HepG2 (cell line): Measurements from ENCODE around the gene COMMD9. TPM values are rescaled to one million over a fixed set of nuclear protein-coding genes. Genes with fewer than 3 reads are reported as not detected.

Experiments used
- ATAC-seq: fragments of 200-7000 bp; cut with Tn5 transposase; 3 replicates; pipeline ENCODE4 v1.9.1; 2020; ENCODE audit warnings: mild to moderate bottlenecking, moderate library complexity
- BruUV-seq: library from RNA; stranded (reverse); fragments of 400-500 nt; replicated peaks from 2 replicates; lab custom pipeline; 2021; lab: Mats Ljungman, UMichigan
- CTCF ChIA-PET: fragments of 300-600 bp; formaldehyde crosslinking; extraction: SDS; loops from one replicate; lab custom pipeline; 2021; ENCODE audit warnings: low total read pairs, inconsistent platforms, low intra/inter-chr PET ratio; lab: Yijun Ruan, JAX
- POLR2A ChIA-PET: fragments of 350-600 bp; sonication (Branson Sonifier 250); formaldehyde crosslinking; loops from one replicate; lab custom pipeline; 2020; ENCODE audit warnings: antibody characterized with exemption, inconsistent platforms; lab: Yijun Ruan, JAX
- DNase-seq: peaks from one replicate; pipeline ENCODE4 v3.0.0-alpha.2; 2015; ENCODE audit warnings: low spot score
- FAIRE-seq: peaks from 3 replicates; lab custom pipeline; 2011; peaks lifted over from hg19 to GRCh38; lab: Jason Lieb, UNC
- H2AFZ ChIP-seq: one replicate; pipeline ENCODE4 v1.6.1; 2011; ENCODE audit warnings: low read length, inconsistent platforms
- H3K27ac ChIP-seq: fragments of 300-600 bp; 3 replicates; pipeline ENCODE4 v1.8.0; 2011; ENCODE audit warnings: mixed run types, mild to moderate bottlenecking, mixed read lengths, low read length, inconsistent platforms; ENCODE audit not compliant: insufficient read depth; ENCODE audit errors: extremely low read length
- H3K27me3 ChIP-seq, 2 experiments: fragments of 200-600 bp in 1 of 2; 2 replicates in 1 of 2; 3 replicates in 1 of 2; pipeline versions ENCODE4 v1.6.0 to v1.8.0; 2011; ENCODE audit warnings: low read length in 2 of 2, mild to moderate bottlenecking in 2 of 2, moderate library complexity in 2 of 2, inconsistent platforms in 1 of 2; ENCODE audit not compliant: insufficient read depth in 2 of 2, control insufficient read depth in 1 of 2
- H3K36me3 ChIP-seq, 2 experiments: fragments of 200-600 bp in 1 of 2; replicated peaks in 1 of 2; 2 replicates in 1 of 2; 3 replicates in 1 of 2; pipeline versions ENCODE4 v1.5.1 to v1.8.0; 2011; ENCODE audit warnings: low read length in 2 of 2, inconsistent platforms in 1 of 2; ENCODE audit not compliant: insufficient read depth in 2 of 2, control insufficient read depth in 1 of 2
- H3K4me1 ChIP-seq: 2 replicates; pipeline ENCODE4 v1.5.1; 2012; ENCODE audit warnings: low read length, inconsistent platforms; ENCODE audit not compliant: insufficient read depth
- H3K4me2 ChIP-seq: 2 replicates; pipeline ENCODE4 v1.6.0; 2011; ENCODE audit warnings: low read depth, low read length, inconsistent platforms
- H3K4me3 ChIP-seq, 3 experiments: fragments of 200-600 bp in 1 of 3; sonication (generic), shearing (Covaris generic) in 1 of 3; replicated peaks in 1 of 3; 2 replicates each; pipeline ENCODE4 v1.5.1; 2011 to 2016; ENCODE audit warnings: low read length in 3 of 3, inconsistent platforms in 2 of 3, low read depth in 2 of 3, mild to moderate bottlenecking in 2 of 3, control low read depth in 1 of 3, mixed read lengths in 1 of 3; ENCODE audit not compliant: insufficient read depth in 1 of 3
- H3K79me2 ChIP-seq: one replicate; pipeline ENCODE4 v1.6.1; 2011; ENCODE audit warnings: low read length, inconsistent platforms; ENCODE audit not compliant: insufficient read depth
- H3K9ac ChIP-seq: 2 replicates; pipeline ENCODE4 v1.6.0; 2011; ENCODE audit warnings: mild to moderate bottlenecking, low read depth, low read length, inconsistent platforms; ENCODE audit not compliant: insufficient read depth
- H3K9me3 ChIP-seq: 2 replicates; pipeline ENCODE4 v1.5.1; 2012; ENCODE audit warnings: mild to moderate bottlenecking, low read length
- H4K20me1 ChIP-seq: 2 replicates; pipeline ENCODE4 v1.6.0; 2011; ENCODE audit warnings: inconsistent platforms, mild to moderate bottlenecking, low read length, moderate library complexity; ENCODE audit not compliant: insufficient read depth
- AHR ChIP-seq: IDR thresholded peaks from 2 replicates; pipeline ENCODE4 v1.6.1; 2018; ENCODE audit warnings: missing genetic modification reagents, missing compliant biosample characterization
- AKAP8 ChIP-seq: sonication (generic); formaldehyde crosslinking; IDR thresholded peaks from 2 replicates; pipeline ENCODE4 v1.5.1; 2020; ENCODE audit warnings: mild to moderate bottlenecking, missing genetic modification reagents
- ATF2 ChIP-seq: sonication (generic); formaldehyde crosslinking; IDR thresholded peaks from 2 replicates; pipeline ENCODE4 v1.4.0; 2020; ENCODE audit warnings: missing genetic modification reagents
- GLMP ChIP-seq: sonication (generic); formaldehyde crosslinking; IDR thresholded peaks from 2 replicates; pipeline ENCODE4 v1.9.0; 2021; ENCODE audit warnings: missing genetic modification reagents, mild to moderate bottlenecking, borderline replicate concordance
- HNRNPH1 ChIP-seq: fragments of 200-400 bp; formaldehyde crosslinking; optimal IDR thresholded peaks from 2 replicates; pipeline ENCODE3; 2017; ENCODE audit warnings: mild to moderate bottlenecking, low read depth, low read length
- NFRKB ChIP-seq: fragments of 450-650 bp; IDR thresholded peaks from 2 replicates; pipeline ENCODE4 v1.6.1; 2017
- NR1H2 ChIP-seq: sonication (generic); formaldehyde crosslinking; IDR thresholded peaks from 2 replicates; pipeline ENCODE4 v1.8.1; 2022; ENCODE audit warnings: low read depth, missing genetic modification reagents, borderline replicate concordance
- RARA ChIP-seq: IDR thresholded peaks from 2 replicates; pipeline ENCODE4 v1.6.1; 2016; ENCODE audit warnings: missing genetic modification reagents, missing compliant biosample characterization
- SMARCC2 ChIP-seq: fragments of 450-650 bp; IDR thresholded peaks from 2 replicates; pipeline ENCODE4 v1.6.1; 2017; ENCODE audit warnings: antibody characterized with exemption, mild to moderate bottlenecking
- SPEN ChIP-seq: sonication (generic); formaldehyde crosslinking; IDR thresholded peaks from 2 replicates; pipeline ENCODE4 v1.5.1; 2020; ENCODE audit warnings: low read depth, mild to moderate bottlenecking, missing genetic modification reagents
- ZFP62 ChIP-seq: sonication (generic); formaldehyde crosslinking; IDR thresholded peaks from 2 replicates; pipeline ENCODE4 v1.4.0; 2020; ENCODE audit warnings: missing genetic modification reagents
- ZNF101 ChIP-seq: sonication (generic); formaldehyde crosslinking; IDR thresholded peaks from 2 replicates; pipeline ENCODE4 v1.4.0; 2020; ENCODE audit warnings: mild to moderate bottlenecking, low read depth, missing genetic modification reagents, borderline replicate concordance
- ZNF260 ChIP-seq: sonication (generic); formaldehyde crosslinking; IDR thresholded peaks from 2 replicates; pipeline ENCODE4 v1.4.0; 2020; ENCODE audit warnings: missing genetic modification reagents, low read depth, mild to moderate bottlenecking, borderline replicate concordance
- ZNF484 ChIP-seq: sonication (generic); formaldehyde crosslinking; IDR thresholded peaks from 2 replicates; pipeline ENCODE4 v1.5.1; 2020; ENCODE audit warnings: mild to moderate bottlenecking, low read depth, missing genetic modification reagents, borderline replicate concordance
- ZNF709 ChIP-seq: sonication (generic); formaldehyde crosslinking; IDR thresholded peaks from 2 replicates; pipeline ENCODE4 v1.5.0; 2020; ENCODE audit warnings: mild to moderate bottlenecking, missing genetic modification reagents
- ZNF800 ChIP-seq: sonication (generic); formaldehyde crosslinking; IDR thresholded peaks from 2 replicates; pipeline ENCODE4 v1.4.0; 2020; ENCODE audit warnings: missing genetic modification reagents
- WGBS: methylation state at CpG from one replicate; pipeline ENCODE4 v1.1.6; 2017; ENCODE audit warnings: low lambda C conversion rate; 5-methylcytosine and 5-hydroxymethylcytosine counted together
- in situ Hi-C: cut with HindIII; loops from 2 replicates; pipeline ENCODE4 v1.10.0; 2017; ENCODE audit warnings: low pct_unique_long_range_greater_than_20kb; ENCODE audit not compliant: extremely low pct_ligation_motif_present
- intact Hi-C: fragments of 100-400 bp; cut with micrococcal nuclease; formaldehyde crosslinking; loops from one replicate; pipeline ENCODE4 v1.10.0; 2022; ENCODE audit not compliant: unreplicated experiment
- polyA plus RNA-seq, 8 experiments: library from polyadenylated mRNA; depleted of rRNA in 3 of 8; stranded (reverse) in 7 of 8; unstranded in 1 of 8; fragments of >200 nt; fragmentation: Illumina TruSeq in 4 of 8; extraction: Trizol in 4 of 8; gene quantifications; 2 replicates each; pipeline versions ENCODE4 v1.2.1 to v1.2.3, GENCODE V29; 2011 to 2016; ENCODE audit warnings: low read depth in 4 of 8, missing spikeins in 1 of 8, mixed read lengths in 1 of 8; ENCODE audit not compliant: insufficient read depth in 1 of 8
- total RNA-seq, 5 experiments: library from RNA; depleted of rRNA; stranded (reverse); fragments of >200 nt; fragmentation: Illumina TruSeq; extraction: Trizol; gene quantifications; 2 replicates each; pipeline ENCODE4 v1.2.3, GENCODE V29; 2016; ENCODE audit warnings: low read depth in 1 of 5

The COMMD9 gene
- total and polyA plus RNA-seq, 2 of the 13 experiments (the other 11 are each of a cell fraction or from before 2014, with no cell fraction given) = 47.3 to 76.7 TPM

- no TSS peak for BruUV-seq
- Histone ChIP-seq H2AFZ (no peak overlapping the region), H3K4me3 (no peak overlapping the region), H3K9ac (no peak overlapping the region), H3K4me2 (no peak overlapping the region), H3K9me3 (no peaks in the 10 kb centered on the region), H4K20me1 (no peaks in the 10 kb centered on the region), H3K27ac (no peak overlapping the region), H3K36me3 (no peaks in the 10 kb centered on the region), H3K79me2 (no peaks in the 10 kb centered on the region), H3K4me1 (no peaks in the 10 kb centered on the region), H3K27me3 (no peaks in the 10 kb centered on the region)
- FAIRE-seq (no peak), ATAC-seq (no peak), DNase-seq (no peak)
- CTCF ChIA-PET = no interaction called here
- POLR2A ChIA-PET = no interaction called here
- in situ Hi-C loops (no loop called here), intact Hi-C loops (no loop called here)
- WGBS = 39% methylated on average over 3 of the region's 3 CpGs
- no peak for TF ChIP-seq GLMP
- no peak for TF ChIP-seq ZNF484
- no peak for TF ChIP-seq NR1H2 (CRISPR knock-in tag)
- no peak for TF ChIP-seq ATF2 (CRISPR knock-in tag)
- no peak for TF ChIP-seq AKAP8 (CRISPR knock-in tag)
- TF ChIP-seq HNRNPH1 = no peak
- no peak for TF ChIP-seq ZNF800 (CRISPR knock-in tag)
- no peak for TF ChIP-seq ZNF260 (CRISPR knock-in tag)
- TF ChIP-seq SPEN (CRISPR knock-in tag) = no peak
- TF ChIP-seq ZNF101 (CRISPR knock-in tag) = no peak
- no peak for TF ChIP-seq AHR (CRISPR knock-in tag)
- no peak for TF ChIP-seq ZFP62
- no peak for TF ChIP-seq RARA (CRISPR knock-in tag)
- no peak for TF ChIP-seq ZNF709 (CRISPR knock-in tag)
- no peak for TF ChIP-seq SMARCC2
- TF ChIP-seq NFRKB = no peak
Observed at GRCh38 chr11:36239636-36240035, 49.6 kb downstream of the COMMD9 start.
